ENCODE results near the gene DHRS9. TPM values are rescaled to one million over a fixed set of nuclear protein-coding genes. Genes with fewer than 3 reads are reported as not detected.
"Not testable (repeated sequence)": the region's sequence is repeated elsewhere in the genome, so short reads cannot be mapped to it uniquely, and the experiment has no call there.

Gene DHRS9
- total RNA-seq, 1 donor from 2014 or later = not detected

DNA sequence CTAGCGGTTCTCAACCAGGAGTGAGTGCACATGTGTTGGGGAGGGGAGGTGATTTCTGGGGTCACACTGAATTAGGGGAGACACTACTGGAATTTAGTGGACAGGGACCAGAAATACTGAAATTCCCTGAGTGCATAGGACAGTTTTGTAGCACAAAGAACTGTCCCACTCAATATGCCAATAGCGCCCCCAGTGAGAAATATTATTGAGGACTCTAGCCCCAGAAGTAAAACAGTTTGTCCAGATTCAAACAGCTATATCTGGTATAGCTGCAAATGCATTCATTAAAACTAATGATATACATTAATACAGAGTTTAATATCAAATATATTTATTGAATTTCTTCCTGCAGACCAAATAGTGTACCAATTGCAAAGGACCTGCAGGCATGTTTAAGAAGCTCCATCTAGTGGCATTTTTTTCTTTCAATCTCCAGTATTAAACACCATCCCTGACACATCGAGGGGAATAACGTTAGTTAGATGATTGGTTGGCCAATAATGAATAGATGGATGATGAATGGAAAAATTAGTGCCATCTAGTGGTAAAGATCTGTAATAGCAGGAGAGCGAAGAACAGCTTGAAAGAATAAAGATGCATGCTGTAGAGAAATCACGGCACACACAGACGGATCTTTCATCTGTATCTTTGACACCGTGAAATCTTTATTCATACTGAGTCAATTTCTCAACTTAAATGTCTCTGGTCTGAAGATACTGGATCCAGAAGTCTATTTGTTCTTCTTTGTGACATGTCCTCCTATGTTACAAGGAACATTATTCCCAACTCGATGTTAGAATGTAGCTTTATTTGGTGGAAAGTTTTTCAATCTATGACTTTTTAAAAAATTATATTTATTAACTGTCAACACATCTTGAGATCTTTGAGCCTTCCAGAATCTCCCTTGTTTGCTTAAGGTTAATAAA lies 62.5 kb downstream of the DHRS9 start:
- Mint-ChIP-seq H3K27me3 (ENCODE audit: unreplicated experiment) (peaks cover 1% of the 10 kb centered on the region), H3K27ac (ENCODE audit: unreplicated experiment) (no peak overlapping the region), H3K36me3 (ENCODE audit: unreplicated experiment) (no peaks in the 10 kb centered on the region), H3K9me3 (ENCODE audit: unreplicated experiment) (no peaks in the 10 kb centered on the region), H3K4me3 (ENCODE audit: unreplicated experiment) (no peak overlapping the region), H3K4me1 (ENCODE audit: low read depth, unreplicated experiment) (no peaks in the 10 kb centered on the region)
- TF ChIP-seq, protein P1, sequence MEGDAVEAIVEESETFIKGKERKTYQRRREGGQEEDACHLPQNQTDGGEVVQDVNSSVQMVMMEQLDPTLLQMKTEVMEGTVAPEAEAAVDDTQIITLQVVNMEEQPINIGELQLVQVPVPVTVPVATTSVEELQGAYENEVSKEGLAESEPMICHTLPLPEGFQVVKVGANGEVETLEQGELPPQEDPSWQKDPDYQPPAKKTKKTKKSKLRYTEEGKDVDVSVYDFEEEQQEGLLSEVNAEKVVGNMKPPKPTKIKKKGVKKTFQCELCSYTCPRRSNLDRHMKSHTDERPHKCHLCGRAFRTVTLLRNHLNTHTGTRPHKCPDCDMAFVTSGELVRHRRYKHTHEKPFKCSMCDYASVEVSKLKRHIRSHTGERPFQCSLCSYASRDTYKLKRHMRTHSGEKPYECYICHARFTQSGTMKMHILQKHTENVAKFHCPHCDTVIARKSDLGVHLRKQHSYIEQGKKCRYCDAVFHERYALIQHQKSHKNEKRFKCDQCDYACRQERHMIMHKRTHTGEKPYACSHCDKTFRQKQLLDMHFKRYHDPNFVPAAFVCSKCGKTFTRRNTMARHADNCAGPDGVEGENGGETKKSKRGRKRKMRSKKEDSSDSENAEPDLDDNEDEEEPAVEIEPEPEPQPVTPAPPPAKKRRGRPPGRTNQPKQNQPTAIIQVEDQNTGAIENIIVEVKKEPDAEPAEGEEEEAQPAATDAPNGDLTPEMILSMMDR (IDR thresholded peaks at IDR 0.05; ENCODE audit: partially characterized antibody, unreplicated experiment) = peak; percentile 94
- no peak for DNase-seq

DNA sequence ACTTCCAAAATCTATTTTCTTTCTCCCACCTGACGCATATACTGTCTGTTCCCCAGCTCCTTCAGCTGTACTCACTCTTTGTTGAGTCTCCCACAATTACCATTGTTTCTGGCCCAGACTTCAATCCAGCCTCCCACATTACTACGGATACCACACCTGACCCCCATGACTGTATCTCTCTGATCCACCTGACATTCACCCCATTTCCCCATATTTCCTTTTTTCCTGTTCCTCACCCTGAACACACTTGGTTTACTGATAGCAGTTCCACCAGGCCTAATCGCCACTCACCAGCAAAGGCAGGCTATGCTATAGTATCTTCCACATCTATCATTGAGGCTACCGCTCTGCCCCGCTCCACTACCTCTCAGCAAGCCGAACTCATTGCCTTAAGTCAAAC lies 64.9 kb downstream of the DHRS9 start:
- not testable (repeated sequence) for DNase-seq; H3K9me3 Mint-ChIP-seq (ENCODE audit: unreplicated experiment); H3K4me3 Mint-ChIP-seq (ENCODE audit: unreplicated experiment); H3K27ac Mint-ChIP-seq (ENCODE audit: unreplicated experiment); H3K4me1 Mint-ChIP-seq (ENCODE audit: low read depth, unreplicated experiment); H3K36me3 Mint-ChIP-seq (ENCODE audit: unreplicated experiment); H3K27me3 Mint-ChIP-seq (ENCODE audit: unreplicated experiment)

DNA sequence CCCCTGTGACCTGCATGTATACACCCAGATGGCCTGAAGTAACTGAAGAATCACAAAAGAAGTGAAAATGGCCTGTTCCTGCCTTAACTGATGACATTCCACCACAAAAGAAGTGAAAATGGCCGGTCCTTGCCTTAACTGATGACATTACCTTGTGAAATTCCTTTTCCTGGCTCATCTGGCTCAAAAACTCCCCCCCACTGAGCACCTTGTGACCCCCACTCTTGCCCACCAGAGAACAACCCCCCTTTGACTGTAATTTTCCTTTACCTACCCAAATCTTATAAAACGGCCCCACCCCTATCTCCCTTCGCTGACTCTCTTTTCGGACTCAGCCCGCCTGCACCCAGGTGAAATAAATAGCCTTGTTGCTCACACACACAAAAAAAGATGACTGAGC lies 67.1 kb downstream of the DHRS9 start:
- H3K27ac Mint-ChIP-seq (ENCODE audit: unreplicated experiment); H3K4me1 Mint-ChIP-seq (ENCODE audit: low read depth, unreplicated experiment); H3K4me3 Mint-ChIP-seq (ENCODE audit: unreplicated experiment); H3K27me3 Mint-ChIP-seq (ENCODE audit: unreplicated experiment); H3K9me3 Mint-ChIP-seq (ENCODE audit: unreplicated experiment); DNase-seq; H3K36me3 Mint-ChIP-seq (ENCODE audit: unreplicated experiment): not testable (repeated sequence)

DNA sequence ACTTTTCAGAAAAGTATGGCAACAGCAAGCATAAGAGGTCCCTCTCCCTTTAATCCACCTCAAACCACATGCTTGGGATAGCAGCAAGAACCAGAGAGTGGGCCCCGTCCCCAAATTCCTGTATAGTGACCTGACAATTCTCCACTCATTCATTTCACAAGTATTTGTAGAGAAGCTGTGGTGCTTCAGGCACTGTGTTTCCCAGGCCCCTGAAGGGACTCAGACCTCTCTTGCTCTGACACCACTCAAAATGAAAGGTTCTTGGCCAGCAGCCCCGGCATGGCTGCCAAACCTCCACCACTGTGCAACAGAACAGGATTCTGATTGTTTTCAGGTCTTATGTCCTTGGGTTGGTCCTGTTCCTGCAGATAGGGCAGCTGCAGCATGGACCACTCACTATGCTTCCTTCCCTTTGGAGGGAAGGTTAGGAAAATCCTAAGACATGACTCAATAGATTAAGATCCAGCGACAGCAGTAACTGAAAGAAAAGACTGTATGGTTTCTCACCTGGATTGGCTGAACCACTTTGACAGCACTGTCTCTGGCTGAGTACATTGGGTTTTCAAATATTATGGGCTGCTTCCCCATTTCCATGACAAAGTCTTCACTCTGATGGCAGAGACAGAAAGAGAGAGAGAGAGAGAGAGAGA lies 67.6 kb downstream of the DHRS9 start:
- TF ChIP-seq, protein P1 (IDR thresholded peaks at IDR 0.05; ENCODE audit: partially characterized antibody, unreplicated experiment) = no peak
- Mint-ChIP-seq H3K36me3 (ENCODE audit: unreplicated experiment) (no peaks in the 10 kb centered on the region), H3K4me1 (ENCODE audit: low read depth, unreplicated experiment) (no peaks in the 10 kb centered on the region), H3K4me3 (ENCODE audit: unreplicated experiment) (no peak overlapping the region), H3K9me3 (ENCODE audit: unreplicated experiment) (no peaks in the 10 kb centered on the region), H3K27me3 (ENCODE audit: unreplicated experiment) (peaks cover 4% of the 10 kb centered on the region), H3K27ac (ENCODE audit: unreplicated experiment) (no peak overlapping the region)
- DNase-seq = no peak

DNA sequence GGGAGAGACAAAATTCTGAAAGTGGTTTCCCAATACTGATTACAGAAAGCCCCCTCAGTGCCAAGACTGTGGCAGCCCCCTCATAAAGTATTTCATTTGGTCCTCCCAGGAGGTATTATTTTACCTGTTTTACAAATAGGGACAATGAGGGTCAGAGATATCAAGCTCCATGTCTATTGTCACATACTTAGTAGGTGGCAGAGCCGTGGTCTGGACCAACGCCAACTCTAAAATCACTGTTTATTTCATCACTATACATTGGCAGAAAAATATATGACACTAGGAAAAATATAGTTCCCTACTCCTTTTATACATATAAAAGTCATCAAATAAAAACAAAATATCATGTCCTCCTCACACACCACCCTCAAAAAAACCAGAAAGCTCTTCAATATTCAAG lies 68.6 kb downstream of the DHRS9 start:
- Mint-ChIP-seq H3K4me1 (ENCODE audit: low read depth, unreplicated experiment) (no peaks in the 10 kb centered on the region), H3K9me3 (ENCODE audit: unreplicated experiment) (no peaks in the 10 kb centered on the region), H3K27me3 (ENCODE audit: unreplicated experiment) (peaks cover 3% of the 10 kb centered on the region), H3K4me3 (ENCODE audit: unreplicated experiment) (no peak overlapping the region), H3K36me3 (ENCODE audit: unreplicated experiment) (no peaks in the 10 kb centered on the region), H3K27ac (ENCODE audit: unreplicated experiment) (no peak overlapping the region)
- TF ChIP-seq, protein P1 (IDR thresholded peaks at IDR 0.05; ENCODE audit: partially characterized antibody, unreplicated experiment) = no peak
- DNase-seq = no peak

DNA sequence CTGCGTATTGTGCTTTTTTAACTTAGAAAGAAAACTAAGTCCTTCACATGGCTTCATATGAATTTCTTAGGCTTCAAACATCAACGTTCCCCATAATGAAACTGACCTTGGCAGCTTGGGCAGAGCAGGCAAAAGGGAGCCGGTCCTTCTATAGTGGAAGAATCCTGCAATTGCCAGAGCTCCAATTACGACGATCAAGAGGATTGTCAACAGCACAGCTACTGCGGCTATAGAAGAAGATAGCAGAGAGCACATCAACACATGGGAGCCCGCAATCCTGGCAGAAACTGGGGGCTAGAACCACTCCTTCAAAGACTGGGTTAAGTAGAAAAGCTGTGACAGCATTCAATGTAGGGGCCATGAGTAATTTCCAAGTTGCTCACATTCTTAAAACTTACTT lies 69.8 kb downstream of the DHRS9 start:
- Mint-ChIP-seq H3K4me3 (ENCODE audit: unreplicated experiment) (no peak overlapping the region), H3K27ac (ENCODE audit: unreplicated experiment) (no peak overlapping the region), H3K9me3 (ENCODE audit: unreplicated experiment) (no peaks in the 10 kb centered on the region), H3K27me3 (ENCODE audit: unreplicated experiment) (peaks cover 3% of the 10 kb centered on the region), H3K36me3 (ENCODE audit: unreplicated experiment) (no peaks in the 10 kb centered on the region), H3K4me1 (ENCODE audit: low read depth, unreplicated experiment) (no peaks in the 10 kb centered on the region)
- TF ChIP-seq, protein P1 (IDR thresholded peaks at IDR 0.05; ENCODE audit: partially characterized antibody, unreplicated experiment) = no peak
- DNase-seq = no peak
